Panc1 (cell line): ENCODE data around the gene KYNU.

Experiments
- POLR2AphosphoS5 ChIP-seq: IDR thresholded peaks from 2 replicates; pipeline ENCODE4 v1.6.1; 2012; ENCODE audit warnings: mild to moderate bottlenecking, low read depth, low read length, moderate library complexity
- SIN3A ChIP-seq: IDR thresholded peaks from 2 replicates; pipeline ENCODE4 v1.6.1; 2012; ENCODE audit warnings: low read depth, mild to moderate bottlenecking, low read length, moderate library complexity, borderline replicate concordance; ENCODE audit not compliant: insufficient read depth
- TCF7L2 ChIP-seq: IDR thresholded peaks from 2 replicates; pipeline ENCODE4 v1.6.1; 2011; ENCODE audit warnings: mild to moderate bottlenecking, low read depth, low read length, inconsistent platforms
- TF ChIP-seq, protein P1 (sequence below), 2 experiments: IDR thresholded peaks; 2 replicates each; pipeline ENCODE4 v1.6.1; 2011 to 2012; ENCODE audit warnings: low read depth in 2 of 2, control low read depth in 1 of 2, low read length in 1 of 2, mild to moderate bottlenecking in 1 of 2, moderate library complexity in 1 of 2; ENCODE audit not compliant: insufficient read depth in 1 of 2
- TF ChIP-seq, protein P2 (sequence below): fragments of 450-650 bp; IDR thresholded peaks from 2 replicates; pipeline ENCODE4 v1.5.1; 2017; ENCODE audit warnings: mild to moderate bottlenecking

DNA sequence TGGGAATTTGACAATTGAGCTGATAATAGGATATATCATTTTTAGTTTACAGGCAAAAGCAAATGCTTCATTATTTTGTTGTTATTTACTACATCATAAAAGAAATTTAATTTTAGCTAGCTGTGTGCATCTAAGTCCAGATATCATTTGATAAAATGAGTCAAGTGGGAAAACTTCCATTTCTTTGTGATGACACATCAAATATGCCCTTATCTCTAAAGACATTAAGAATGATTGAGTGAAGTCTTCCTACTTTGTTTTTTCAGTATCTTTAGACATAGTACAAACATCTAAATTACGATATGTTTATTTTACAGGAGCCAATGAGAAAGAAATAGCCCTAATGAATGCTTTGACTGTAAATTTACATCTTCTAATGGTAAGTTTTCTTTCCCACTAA lies 77.0 kb downstream of the KYNU start:
- TF ChIP-seq POLR2AphosphoS5, result no peak
- TF ChIP-seq, protein P1, sequence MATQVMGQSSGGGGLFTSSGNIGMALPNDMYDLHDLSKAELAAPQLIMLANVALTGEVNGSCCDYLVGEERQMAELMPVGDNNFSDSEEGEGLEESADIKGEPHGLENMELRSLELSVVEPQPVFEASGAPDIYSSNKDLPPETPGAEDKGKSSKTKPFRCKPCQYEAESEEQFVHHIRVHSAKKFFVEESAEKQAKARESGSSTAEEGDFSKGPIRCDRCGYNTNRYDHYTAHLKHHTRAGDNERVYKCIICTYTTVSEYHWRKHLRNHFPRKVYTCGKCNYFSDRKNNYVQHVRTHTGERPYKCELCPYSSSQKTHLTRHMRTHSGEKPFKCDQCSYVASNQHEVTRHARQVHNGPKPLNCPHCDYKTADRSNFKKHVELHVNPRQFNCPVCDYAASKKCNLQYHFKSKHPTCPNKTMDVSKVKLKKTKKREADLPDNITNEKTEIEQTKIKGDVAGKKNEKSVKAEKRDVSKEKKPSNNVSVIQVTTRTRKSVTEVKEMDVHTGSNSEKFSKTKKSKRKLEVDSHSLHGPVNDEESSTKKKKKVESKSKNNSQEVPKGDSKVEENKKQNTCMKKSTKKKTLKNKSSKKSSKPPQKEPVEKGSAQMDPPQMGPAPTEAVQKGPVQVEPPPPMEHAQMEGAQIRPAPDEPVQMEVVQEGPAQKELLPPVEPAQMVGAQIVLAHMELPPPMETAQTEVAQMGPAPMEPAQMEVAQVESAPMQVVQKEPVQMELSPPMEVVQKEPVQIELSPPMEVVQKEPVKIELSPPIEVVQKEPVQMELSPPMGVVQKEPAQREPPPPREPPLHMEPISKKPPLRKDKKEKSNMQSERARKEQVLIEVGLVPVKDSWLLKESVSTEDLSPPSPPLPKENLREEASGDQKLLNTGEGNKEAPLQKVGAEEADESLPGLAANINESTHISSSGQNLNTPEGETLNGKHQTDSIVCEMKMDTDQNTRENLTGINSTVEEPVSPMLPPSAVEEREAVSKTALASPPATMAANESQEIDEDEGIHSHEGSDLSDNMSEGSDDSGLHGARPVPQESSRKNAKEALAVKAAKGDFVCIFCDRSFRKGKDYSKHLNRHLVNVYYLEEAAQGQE (IDR thresholded peaks at IDR 0.05; ENCODE audit: insufficient read depth in 1 of 2, low read depth in 2 of 2, low read length in 1 of 2), result no peak
- TF ChIP-seq, protein P2, sequence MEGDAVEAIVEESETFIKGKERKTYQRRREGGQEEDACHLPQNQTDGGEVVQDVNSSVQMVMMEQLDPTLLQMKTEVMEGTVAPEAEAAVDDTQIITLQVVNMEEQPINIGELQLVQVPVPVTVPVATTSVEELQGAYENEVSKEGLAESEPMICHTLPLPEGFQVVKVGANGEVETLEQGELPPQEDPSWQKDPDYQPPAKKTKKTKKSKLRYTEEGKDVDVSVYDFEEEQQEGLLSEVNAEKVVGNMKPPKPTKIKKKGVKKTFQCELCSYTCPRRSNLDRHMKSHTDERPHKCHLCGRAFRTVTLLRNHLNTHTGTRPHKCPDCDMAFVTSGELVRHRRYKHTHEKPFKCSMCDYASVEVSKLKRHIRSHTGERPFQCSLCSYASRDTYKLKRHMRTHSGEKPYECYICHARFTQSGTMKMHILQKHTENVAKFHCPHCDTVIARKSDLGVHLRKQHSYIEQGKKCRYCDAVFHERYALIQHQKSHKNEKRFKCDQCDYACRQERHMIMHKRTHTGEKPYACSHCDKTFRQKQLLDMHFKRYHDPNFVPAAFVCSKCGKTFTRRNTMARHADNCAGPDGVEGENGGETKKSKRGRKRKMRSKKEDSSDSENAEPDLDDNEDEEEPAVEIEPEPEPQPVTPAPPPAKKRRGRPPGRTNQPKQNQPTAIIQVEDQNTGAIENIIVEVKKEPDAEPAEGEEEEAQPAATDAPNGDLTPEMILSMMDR, result no peak
- no peak for TF ChIP-seq TCF7L2
- TF ChIP-seq SIN3A, result no peak
